ENCODE data around the gene TMEM187.

- TF ChIP-seq, protein P1, sequence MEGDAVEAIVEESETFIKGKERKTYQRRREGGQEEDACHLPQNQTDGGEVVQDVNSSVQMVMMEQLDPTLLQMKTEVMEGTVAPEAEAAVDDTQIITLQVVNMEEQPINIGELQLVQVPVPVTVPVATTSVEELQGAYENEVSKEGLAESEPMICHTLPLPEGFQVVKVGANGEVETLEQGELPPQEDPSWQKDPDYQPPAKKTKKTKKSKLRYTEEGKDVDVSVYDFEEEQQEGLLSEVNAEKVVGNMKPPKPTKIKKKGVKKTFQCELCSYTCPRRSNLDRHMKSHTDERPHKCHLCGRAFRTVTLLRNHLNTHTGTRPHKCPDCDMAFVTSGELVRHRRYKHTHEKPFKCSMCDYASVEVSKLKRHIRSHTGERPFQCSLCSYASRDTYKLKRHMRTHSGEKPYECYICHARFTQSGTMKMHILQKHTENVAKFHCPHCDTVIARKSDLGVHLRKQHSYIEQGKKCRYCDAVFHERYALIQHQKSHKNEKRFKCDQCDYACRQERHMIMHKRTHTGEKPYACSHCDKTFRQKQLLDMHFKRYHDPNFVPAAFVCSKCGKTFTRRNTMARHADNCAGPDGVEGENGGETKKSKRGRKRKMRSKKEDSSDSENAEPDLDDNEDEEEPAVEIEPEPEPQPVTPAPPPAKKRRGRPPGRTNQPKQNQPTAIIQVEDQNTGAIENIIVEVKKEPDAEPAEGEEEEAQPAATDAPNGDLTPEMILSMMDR (IDR thresholded peaks at IDR 0.05): no peak
- TF ChIP-seq ZFX (IDR thresholded peaks at IDR 0.05; ENCODE audit: borderline replicate concordance): no peak
These were observed 845 bp upstream of the TMEM187 start, which contains the start of gene HCFC1 for GRCh38 chrX:153971450-153972367.

Measured in 22Rv1 (cell line).